Activated CD8-positive, alpha-beta memory T cell treated with anti-CD3 and anti-CD28 coated beads, Interleukin-2, amount 50 U/mL, for 1 hour (primary cell): Measurements from ENCODE around the gene ANO2.
"Not testable (repeated sequence)": the region's sequence is repeated elsewhere in the genome, so short reads cannot be mapped to it uniquely, and the experiment has no call there.

Source experiments
- DNase-seq: peaks from one replicate; pipeline ENCODE4 v3.0.0-alpha.2; 2020; ENCODE audit errors: extremely low read depth

The ANO2 gene

DNA sequence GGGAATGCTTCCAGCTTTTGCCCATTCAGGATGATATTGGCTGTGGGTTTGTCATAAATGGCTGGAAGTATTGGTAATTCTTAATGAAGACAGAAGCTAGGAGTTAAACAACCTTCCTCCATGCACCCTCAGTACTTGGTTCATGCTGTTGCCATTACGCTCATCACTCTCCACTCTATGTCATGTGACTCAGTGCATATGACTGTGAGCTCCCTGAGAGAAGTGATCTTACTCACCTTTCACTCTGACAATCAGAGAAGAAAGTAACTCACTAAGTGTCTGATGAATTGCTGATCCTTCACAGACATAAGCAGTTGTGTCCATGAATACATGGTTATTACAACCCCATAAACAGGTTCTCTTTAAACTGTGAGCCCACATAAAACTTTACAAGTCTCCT is 275.4 kb downstream of the ANO2 start:
- not testable (repeated sequence) for DNase-seq

GRCh38 chr12:5665615-5666014 is 279.4 kb downstream of the ANO2 start:
- no peak for DNase-seq

- no peak for DNase-seq
Observed at GRCh38 chr12:5661811-5662210, 283.2 kb downstream of the ANO2 start.

DNA sequence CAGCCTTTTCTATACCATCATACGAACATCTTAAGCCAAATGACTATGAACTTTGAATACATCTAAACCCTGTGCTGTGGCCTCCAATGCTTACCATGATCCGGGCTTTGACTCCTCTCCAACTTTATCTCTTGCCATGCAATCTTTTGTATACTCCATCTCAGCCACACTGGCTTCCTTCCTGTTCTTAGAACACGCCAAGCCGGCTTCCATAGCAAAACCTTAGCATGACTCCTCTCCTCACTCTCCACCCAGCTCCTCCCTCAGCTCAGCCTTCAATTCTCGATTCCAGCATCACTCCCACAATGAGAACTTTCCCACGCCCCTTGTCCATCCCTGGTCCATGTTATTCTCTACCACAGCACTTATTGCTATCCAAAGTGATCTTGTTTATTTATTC is 284.8 kb downstream of the ANO2 start:
- no peak for DNase-seq

DNA sequence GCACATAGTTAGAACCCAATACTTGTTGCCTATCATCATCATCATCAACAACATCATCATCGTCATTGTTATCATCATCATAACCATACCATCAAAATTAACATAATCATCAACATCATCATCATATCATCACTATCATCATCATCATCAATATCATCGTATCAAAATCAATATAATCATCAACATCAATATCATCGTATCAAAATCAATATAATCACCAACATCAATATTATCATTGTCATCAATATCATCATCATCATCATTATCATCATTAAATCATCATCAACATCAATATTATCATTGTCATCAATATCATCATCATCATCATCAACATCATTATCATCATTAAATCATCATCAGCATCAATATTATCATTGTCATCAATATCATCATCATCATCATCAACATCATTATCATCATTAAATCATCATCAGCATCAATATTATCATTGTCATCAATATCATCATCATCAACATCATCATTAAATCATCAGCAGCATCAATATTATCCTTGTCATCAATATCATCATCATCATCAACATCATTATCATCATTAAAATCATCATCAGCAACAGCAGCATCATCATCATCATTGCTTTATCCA is 286.6 kb downstream of the ANO2 start:
- not testable (repeated sequence) for DNase-seq

- no peak for DNase-seq
Observed at GRCh38 chr12:5656836-5657235, 288.2 kb downstream of the ANO2 start.

GRCh38 chr12:5655120-5655519 is 289.9 kb downstream of the ANO2 start:
- no peak for DNase-seq

DNA sequence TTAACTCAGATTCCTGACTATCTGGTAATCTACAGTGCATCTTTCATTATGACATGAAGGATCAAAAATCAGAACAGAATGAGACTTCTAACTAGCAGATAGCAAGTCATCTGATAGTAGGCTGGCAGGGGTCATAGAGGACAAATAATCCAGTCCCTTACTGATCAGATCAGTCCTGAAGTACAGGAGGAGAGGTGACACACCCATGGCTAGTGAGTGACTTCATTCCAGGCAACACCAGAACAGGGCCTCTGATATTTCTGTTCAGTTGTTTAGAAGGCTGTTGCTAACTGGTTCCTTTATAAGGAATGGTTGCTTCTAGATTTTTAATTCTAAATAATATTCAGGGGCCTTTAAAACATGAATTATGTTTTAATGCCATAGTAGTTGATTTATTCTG is 291.0 kb downstream of the ANO2 start:
- DNase-seq, result no peak

DNA sequence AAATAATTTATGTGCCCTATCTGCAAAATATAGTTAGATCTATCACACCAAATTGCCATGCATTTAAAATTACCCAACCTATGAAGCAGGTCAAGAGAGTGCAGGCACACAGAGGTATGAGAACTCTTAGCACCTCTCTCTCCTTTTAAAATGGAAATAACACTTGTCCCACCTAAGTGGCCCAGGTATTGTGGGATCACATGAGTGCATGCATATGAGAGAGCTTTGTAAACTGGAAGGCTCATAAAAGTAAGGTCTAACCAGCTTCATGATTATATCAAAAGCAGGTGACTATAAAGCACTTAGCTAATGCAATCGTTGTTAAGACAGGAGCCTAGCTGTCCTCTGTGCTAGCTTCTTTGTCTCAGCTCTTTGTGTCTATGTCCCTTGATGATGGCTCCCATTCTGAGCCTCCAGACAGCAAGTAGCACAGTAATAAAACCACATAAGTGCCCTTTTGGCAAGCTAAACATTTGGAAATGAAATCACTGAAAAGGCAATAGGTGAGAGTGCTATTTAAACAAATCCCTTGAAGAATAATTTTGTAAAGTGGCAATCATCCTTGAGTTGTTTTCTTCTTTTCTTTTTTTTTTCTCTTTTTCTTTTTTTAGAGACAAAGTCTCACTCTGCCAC is 294.1 kb downstream of the ANO2 start:
- DNase-seq, result no peak

DNA sequence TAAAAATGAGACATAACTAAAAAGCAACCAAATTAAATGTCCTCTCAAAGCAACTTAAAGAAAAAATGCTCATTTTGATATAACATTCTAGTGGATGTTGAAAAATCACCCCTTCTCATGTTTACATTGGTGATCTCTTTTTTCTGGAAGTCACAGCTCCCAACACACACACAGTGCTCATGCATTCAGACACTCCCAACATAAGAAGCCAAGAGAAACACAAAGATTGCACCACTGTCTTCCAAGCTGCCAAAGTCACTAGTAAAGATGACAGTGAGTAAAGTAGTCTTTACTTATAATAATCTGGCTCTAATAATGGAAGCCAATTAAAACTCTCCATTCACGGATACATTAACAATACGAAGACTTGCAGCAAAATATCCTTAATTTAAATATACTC is 294.8 kb downstream of the ANO2 start:
- DNase-seq, result no peak

DNA sequence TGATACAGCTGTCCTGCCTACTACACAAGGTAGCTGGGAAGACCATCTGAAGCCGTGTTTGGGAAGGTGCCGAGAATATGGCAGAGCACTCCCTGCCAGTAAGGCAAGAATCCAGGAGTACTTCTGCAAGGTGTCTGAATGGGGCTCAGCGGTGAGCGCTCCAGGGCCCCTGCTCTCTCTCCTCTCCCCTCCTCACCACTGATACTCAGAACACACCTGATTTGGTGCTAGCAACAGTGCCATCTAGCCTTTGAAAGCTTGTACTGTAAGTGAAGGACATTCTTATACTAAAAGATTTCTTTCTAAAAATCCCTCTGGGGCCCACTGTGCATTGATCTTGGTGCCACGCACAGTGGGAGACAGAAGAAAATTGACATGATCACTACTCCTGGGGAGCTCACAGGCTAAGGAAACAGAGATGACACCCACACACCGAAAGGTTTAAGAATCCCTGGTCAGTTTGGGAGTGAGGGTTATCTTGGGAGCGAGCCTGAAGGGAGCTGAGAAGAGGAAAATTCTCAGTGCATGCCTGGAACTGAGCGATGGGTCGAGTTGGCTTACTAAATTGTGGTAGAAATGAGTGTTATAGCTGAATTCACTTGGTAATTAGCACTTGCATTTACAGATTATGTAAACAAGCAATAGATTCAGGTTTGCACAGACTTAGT is 296.2 kb downstream of the ANO2 start:
- no peak for DNase-seq

DNA sequence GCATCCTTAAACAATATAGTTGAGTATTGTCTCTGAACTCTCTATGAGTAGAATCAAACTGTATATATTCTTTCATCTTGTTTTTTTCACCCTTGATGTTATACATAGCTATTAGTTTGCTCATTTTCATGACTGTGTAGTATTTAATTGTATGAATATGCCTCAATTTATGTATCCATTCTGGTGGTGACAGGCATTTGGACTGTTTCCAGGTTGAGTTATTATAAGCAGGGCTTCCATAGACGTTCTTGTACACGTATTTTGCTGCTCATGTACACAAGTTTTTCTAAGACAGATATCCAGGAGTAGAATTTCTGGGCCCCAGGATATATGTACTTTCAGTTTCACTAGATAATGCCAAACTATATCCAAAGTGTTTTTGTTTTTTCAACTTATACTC is 301.8 kb downstream of the ANO2 start:
- no peak for DNase-seq

GRCh38 chr12:5637698-5638097 is 307.4 kb downstream of the ANO2 start:
- no peak for DNase-seq

DNA sequence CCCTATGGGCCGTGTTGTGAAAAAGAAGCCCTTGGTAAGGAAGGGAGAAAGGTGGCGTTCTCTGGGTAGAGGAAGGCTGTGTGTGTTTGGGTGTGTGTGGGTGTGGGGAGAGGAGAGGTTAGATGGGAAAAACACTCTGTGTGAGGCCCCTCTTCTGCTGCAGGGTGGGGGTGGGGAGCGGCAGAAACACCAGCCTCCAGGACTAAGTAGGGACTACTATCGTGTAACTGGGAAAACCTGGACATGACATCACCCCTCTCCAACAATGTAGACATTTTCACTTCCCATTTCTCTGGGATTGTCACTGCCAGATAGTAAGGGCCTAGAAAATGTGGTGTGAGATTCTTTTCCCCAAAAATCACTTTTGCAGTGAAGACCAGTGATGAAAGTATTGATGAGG is 308.2 kb downstream of the ANO2 start:
- no peak for DNase-seq

GRCh38 chr12:5633106-5633505 is 312.0 kb downstream of the ANO2 start:
- no peak for DNase-seq

DNA sequence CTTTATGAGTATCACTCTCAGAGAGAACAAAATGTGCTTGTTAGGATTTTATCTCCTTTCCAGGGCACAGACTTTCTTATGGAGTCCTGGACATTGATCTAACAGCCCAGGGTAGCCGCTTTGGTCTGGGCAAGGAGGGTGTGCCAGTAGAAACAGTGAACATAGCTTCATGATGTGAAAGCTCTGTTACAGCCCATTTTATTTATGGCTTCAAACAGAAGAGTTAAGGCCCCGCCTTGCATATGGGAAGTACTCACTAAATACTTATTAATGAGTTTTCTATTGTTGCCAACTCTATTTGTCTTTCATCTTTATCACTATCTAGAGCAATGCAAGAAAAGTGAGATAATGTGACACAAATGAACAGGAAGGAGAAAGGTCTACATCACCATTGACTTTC is 312.6 kb downstream of the ANO2 start:
- DNase-seq, result no peak

DNA sequence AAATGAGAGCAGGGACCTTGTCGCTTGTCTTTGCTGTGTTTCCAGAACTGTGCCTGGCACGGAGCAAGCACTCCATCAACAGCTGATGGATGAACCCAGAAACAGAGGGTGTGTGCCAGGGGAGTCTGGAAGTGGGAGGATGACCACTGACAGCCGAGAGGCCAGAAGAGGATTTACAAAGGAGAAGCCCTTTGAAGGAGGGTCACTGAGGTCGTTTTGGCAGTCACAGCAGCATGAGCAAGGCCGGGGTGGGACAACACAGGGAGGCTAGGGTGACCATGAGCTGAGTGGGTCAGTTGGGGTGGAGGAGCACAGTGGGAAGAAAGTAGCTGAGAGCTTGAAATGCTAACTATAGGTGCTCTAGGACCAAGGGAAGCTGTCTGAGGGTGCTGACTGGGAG is 313.6 kb downstream of the ANO2 start:
- no peak for DNase-seq

DNA sequence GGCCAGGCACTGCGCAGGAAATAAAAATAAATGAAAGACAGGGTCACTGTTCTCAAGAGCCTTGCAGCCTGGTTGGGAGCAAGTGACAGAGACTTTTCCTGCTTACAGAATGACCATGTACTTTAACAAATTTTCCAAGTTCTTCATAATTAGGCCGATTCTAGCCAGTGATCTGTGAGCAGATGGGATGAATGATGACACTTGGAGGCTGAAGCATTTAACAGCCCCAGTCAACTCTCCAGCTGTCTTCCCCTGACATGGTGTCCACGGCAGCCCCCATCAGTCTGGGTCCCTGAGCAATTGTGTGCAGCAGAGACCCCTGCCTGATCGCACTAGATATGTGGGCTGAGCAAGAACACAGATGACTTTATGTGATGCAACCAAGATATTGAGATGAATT is 314.3 kb downstream of the ANO2 start:
- DNase-seq, result no peak

DNA sequence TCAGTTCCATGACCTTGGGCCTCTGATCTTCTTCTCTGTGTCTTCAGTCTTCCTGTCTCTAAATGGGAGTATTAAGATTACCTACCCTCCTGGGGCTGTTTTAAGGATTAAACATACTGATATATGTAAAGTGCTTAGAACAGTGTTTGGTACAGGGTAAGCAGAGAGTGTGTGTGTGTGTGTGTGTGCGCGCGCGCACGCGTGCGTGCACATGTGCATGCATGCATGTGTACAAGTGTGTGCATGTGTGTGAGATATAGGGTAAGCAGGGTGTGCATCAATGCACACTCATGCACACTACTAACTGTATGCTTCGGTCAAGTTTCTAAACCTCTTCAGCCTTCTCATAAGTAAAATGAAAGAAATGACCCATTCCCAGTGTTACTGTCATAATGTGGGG is 316.6 kb downstream of the ANO2 start:
- DNase-seq, result no peak

DNA sequence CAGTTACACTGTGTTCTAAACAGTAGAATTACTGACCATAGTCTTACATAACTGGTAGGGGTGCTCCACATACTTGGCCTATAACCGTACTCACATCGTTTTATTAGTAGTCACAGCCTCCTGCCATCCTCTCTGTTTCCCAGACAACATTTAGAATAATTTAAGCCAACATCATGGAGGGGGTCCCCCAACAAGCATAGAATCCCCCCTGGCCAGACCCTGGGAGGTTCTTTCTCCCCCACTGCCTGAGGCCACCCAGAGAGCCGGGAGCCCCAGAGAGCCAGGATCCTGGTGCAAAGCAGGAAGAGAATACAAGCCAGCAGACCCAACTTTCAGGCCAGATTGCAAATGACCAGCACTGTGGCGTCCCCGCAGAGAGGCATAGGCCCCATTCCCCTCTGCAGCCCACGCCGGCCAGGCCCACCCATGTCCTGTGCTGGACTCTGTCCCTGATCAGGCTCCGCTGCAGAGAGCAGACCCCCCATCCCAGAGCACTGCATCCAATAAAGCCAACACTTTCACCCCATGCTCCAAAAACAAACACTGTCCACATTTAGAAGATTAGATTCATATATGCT is 317.9 kb downstream of the ANO2 start:
- no peak for DNase-seq

DNA sequence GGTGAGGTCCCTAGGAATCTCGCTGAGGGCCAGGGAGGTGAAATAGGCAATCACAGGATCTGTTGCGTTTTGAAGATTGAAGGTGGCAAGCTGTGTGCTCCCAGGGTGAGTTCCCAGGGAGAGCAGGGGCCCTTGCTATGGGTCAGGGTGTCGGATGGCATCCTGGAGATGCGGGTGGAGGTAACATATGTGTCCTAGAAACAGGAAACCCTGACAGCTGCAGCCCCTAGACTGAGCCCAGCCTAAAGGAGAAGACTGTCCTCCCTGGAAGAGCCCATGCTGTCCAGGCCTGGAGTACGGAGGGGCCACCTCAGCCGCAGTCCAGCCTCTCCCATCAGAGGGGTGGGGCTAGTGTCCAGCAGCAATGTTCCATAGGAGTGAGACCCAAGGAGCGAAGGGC is 318.9 kb downstream of the ANO2 start:
- no peak for DNase-seq

GRCh38 chr12:5624486-5625272 is 320.4 kb downstream of the ANO2 start:
- DNase-seq, result no peak
